Inferior parietal cortex (tissue), 1 donor: ENCODE measurements around the gene TMEM151B.

Experiments used
- DNase-seq: peaks from one replicate; pipeline ENCODE4 v3.0.0-alpha.2; 2016; ENCODE audit errors: extremely low spot score

Gene TMEM151B

DNA sequence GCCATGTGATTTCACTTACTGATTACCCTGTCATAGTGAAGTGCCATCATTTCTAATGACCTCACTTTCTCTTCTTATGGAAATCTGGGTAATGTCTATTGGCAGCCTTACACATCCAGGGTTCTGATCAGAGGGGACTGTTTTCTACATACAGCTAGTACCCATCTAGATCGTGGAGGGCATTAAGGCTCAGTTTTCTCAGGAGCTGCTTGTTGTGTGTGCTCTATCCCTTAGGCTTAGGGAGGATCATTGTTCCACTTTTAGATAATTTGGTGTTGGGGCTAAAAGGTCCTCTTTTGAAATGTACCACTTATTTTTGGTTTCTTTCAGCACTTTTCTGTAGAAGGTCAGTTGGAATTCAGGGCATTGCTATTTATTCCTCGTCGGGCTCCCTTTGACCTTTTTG lies 19.5 kb upstream of the TMEM151B start:
- DNase-seq: no peak

GRCh38 chr6:44251576-44252524 lies 18.4 kb upstream of the TMEM151B start:
- DNase-seq: no peak

GRCh38 chr6:44253307-44254101 lies 16.7 kb upstream of the TMEM151B start:
- no peak for DNase-seq

- DNase-seq: no peak
Observed at GRCh38 chr6:44254191-44255104, 15.8 kb upstream of the TMEM151B start.

GRCh38 chr6:44255105-44255808 lies 15.0 kb upstream of the TMEM151B start:
- DNase-seq: no peak

GRCh38 chr6:44255871-44256774 lies 14.1 kb upstream of the TMEM151B start:
- no peak for DNase-seq

DNA sequence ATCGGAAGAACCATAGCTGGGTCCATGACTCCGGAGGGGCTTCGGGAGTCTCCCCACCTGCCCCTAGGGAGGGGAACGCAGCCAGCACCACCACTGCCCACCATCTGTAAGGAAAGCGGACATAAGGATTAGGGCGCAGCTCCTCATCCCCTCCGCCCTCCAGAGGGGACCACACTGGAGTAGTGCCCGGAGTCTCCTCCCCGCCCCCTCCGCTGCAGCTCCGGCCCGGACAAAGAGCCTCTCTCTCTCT lies 13.6 kb upstream of the TMEM151B start:
- DNase-seq: no peak

DNA sequence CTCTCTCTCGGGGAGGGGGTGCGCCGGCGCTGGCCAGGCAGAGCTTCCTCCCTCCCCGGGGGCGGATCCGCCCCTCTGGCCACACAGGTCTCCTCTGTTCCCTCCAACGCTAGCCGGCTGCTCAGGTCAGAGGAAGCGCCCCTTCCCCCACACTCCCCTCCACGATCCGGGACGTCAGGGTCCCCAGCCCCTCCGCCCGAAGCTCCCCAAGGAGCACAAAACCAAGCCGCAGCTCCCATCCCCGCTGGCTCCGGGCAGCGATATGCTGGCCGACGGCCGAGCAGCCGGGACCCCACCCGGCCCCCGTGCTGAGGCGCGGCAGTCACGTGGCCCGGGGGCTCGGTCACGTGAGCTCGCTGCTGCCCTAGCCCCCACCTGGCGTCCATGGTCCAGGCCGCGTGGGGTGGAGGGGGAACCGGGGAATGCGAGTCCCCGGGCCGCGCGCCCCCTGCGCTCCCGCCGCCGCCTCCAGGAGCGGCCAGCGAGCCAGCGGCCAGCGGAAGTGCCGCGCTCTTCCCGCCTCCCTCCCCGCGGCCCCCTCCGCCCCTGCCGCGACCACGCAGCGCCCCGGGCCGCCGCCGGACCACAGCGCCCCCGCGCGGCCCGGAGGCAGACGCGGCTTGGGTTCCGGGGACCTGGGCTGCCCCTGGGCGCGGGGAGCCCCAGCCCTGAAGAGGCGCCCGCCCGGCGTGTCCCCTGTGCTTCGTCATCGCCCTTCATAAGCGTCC lies 13.1 kb upstream of the TMEM151B start, which contains the start of gene SLC35B2:
Gene SLC35B2 (minus strand): TSS at position 504 of the 728 bp plus-strand sequence. CDS start 118 bp downstream, at position 386.
- DNase-seq: peak; percentile 76

DNA sequence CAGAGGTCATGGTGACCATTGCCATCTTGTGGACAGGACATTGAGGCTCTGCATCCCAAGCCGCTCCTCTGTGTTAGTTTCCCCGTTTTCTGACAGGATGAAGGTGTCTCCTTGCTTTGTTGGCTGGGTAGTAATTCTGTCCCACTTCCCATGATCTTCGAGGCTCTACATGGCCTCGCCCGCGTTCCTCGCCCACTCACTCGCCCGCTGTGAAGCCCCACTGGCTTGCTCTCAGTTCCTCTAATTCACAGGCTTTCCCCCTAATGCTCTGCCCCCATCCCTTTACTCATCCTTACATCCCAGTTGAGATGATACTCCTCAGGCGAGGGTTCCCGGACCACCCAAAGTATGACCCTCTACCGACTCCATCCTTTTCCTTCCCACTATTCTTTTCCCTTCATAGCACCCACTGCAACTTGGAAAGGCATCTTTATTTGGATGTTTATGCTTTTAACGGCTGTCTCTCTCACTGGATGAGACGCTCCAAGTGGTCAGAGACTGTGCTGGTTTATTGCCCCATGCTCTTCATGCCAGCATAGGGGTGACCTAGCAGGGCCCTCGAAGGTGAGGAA lies 12.4 kb upstream of the TMEM151B start:
- DNase-seq: no peak

- no peak for DNase-seq
Observed at GRCh38 chr6:44258325-44258863, 11.9 kb upstream of the TMEM151B start.

DNA sequence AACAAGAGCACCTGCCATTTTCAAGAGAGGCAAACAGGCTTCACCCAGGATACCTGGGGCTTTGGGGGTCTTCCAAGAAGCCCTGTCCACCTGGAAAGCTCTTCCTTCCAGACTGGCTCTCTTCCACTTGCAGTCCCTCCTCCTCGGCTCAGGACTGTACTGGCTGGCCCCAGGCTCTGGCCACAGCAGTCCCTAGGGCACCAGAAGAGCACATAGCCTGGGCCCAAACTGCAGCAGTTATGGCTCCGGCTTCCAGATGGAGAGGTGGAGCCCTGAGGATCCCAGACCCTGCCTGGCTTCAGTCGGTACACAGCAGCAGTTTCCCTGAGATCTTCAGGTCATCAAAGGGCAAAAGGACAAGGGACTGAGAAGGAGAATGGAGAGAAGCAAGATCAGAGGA lies 11.3 kb upstream of the TMEM151B start:
- no peak for DNase-seq

DNA sequence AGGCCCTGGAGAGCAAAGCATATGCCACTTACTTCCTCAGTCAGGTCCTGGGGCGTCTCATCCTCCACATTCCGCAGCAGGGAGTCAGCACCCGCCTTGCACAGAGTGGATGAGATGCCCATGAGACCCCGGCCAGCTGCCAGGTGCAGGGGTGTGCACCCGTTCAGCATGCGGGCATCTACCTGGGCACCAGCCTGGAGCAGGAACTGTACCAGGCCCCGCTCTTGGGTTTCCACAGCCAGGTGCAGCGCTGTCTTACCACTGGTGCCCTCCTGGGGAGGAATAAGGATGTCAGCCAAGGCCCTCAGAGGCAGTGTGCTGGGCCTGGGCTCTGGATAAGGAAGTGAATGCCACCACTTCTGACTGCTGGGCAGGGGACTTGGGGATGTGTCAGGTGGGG lies 10.2 kb upstream of the TMEM151B start:
- no peak for DNase-seq

DNA sequence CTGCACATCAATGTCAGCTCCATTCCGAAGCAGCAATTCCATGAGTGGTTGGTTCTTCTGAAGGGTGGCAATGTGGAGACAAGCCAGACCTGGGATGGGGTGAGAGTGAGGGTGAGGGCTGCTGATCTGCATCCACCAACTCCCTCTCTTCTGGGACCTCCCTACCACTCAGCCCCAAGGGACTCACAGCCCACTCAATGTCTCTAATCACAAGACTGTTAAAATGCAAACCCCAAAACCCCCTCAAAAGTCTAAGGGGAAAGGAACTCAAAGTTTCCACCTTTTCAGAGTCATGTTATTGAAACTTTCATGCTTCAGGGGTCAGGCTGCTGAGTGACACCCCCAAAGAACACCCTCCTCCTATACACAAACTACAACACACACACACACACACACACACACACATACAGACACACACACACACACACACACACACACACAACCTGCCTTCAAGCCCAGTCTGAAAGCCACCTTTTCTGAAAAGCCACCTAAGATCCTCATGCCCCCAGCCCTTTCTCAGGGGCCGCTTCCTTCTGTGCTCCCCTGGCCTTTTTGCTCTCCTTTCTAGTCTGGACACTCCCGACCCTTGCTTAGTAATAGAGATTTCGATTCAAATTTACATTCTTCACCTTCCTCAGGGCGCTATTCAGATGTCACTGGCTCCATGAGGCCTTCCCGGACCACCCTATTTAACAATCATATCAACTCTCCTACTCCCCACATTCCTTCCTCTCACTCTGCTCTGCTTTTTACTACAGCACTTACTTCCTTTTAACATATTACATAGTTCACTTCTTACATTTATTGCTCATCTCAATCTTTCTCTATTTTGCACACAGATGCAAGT lies 9.6 kb upstream of the TMEM151B start:
- DNase-seq: no peak

GRCh38 chr6:44261581-44261980 lies 8.7 kb upstream of the TMEM151B start:
- no peak for DNase-seq

DNA sequence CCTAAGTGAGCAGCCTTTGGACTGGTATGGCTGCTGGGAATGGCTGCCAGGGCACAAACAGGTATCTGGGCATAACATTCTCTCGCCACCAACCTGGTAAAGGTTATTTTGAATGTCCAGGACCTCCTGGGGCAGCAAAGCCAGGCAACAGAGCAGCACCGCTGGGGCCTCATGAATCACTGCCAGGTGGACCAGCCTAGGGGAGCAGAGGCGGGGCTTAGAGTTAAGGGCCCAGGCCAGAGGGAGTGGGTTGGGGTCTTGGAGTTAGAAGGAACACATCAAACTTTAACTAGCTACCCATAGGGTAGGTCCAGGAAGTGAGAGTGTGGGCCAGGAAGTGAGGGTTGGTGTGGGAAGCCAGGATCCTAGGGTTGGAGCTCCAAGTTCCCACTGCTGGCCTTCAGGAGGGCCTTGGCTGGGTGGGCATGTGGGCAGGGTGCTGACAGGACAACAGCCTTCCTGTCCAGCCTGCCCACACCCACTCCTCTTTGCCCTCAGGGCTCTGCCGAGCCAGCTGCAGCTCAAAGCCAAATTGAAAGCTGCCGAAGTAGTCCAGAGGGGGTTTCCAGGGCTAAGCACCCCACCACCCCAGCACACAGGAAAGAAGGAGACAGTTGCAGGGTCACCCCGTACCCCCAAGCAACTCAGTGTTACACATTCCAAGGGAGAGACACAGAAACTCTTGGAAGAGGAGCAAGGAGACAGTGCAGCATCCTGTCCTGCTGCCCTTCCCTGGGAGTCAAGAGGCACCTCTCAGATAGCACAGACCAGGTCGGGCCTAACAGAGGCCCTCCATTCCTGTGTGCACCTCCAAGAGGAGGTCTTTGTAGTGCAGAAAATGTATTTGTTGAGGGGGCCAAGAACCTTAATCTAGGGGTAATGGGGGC lies 7.5 kb upstream of the TMEM151B start:
- DNase-seq: no peak

- DNase-seq: no peak
Observed at GRCh38 chr6:44263354-44264100, 6.7 kb upstream of the TMEM151B start.
